Activated B cell treated with CpG ODN at 0.5 μM for 24 hours (primary cell): ENCODE data around the gene FOXK1. TPM values are rescaled to one million over a fixed set of nuclear protein-coding genes. Genes with fewer than 3 reads are reported as not detected.
"Not testable (repeated sequence)": the region's sequence is repeated elsewhere in the genome, so short reads cannot be mapped to it uniquely, and the experiment has no call there.

ENCODE experiments used
- ATAC-seq: fragments of 200-7000 bp; cut with Tn5 transposase; one replicate; pipeline ENCODE4 v1.10.0; 2021; ENCODE audit warnings: low read depth, mild to moderate bottlenecking, moderate library complexity
- CTCF ChIA-PET: fragments of 350-600 bp; sonication (Branson Sonifier 250); formaldehyde crosslinking; loops from one replicate; lab custom pipeline; 2021; ENCODE audit warnings: antibody characterized with exemption; lab: Charles Lee
- POLR2A ChIA-PET: fragments of 350-600 bp; sonication (Branson Sonifier 250); formaldehyde crosslinking; loops from one replicate; lab custom pipeline; 2021; ENCODE audit warnings: antibody characterized with exemption; lab: Charles Lee
- DNase-seq: peaks from one replicate; pipeline ENCODE4 v3.0.0; 2022
- H3K27ac Mint-ChIP-seq: one replicate; pipeline ENCODE4 v1.8.0; 2020; ENCODE audit warnings: mixed read lengths
- H3K27me3 Mint-ChIP-seq: one replicate; pipeline ENCODE4 v1.8.0; 2021; ENCODE audit warnings: mixed read lengths
- H3K36me3 Mint-ChIP-seq: one replicate; pipeline ENCODE4 v1.8.0; 2021; ENCODE audit warnings: low read depth, mixed read lengths
- H3K4me1 Mint-ChIP-seq: one replicate; pipeline ENCODE4 v1.8.0; 2021; ENCODE audit warnings: mixed read lengths
- H3K4me3 Mint-ChIP-seq: one replicate; pipeline ENCODE4 v1.8.0; 2020; ENCODE audit warnings: mild to moderate bottlenecking, mixed read lengths
- H3K9me3 Mint-ChIP-seq: one replicate; pipeline ENCODE4 v1.8.0; 2020; ENCODE audit warnings: mixed read lengths
- intact Hi-C: fragments of 100-400 bp; cut with micrococcal nuclease; formaldehyde crosslinking; loops from one replicate; pipeline ENCODE4 v1.15.1; 2024
- total RNA-seq: library from RNA; stranded (reverse); gene quantifications from 2 replicates; pipeline ENCODE4 v1.2.3, GENCODE V29; 2022
- TF ChIP-seq, protein P1 (sequence below): fragments of 200-600 bp; IDR thresholded peaks from one replicate; pipeline ENCODE4 v1.8.0; 2022; ENCODE audit warnings: antibody characterized with exemption, mild to moderate bottlenecking

FOXK1 gene
- total RNA-seq, 1 donor from 2014 or later: 42.7 TPM

GRCh38 chr7:4800926-4801838 is 119.1 kb downstream of the FOXK1 start:
- no peaks in the 10 kb centered on the region for H3K9me3 Mint-ChIP-seq
- no peaks in the 10 kb centered on the region for H3K36me3 Mint-ChIP-seq
- ChIA-PET POLR2A (no interaction called here), CTCF (no interaction called here)
- no peak overlapping the region for H3K27ac Mint-ChIP-seq
- intact Hi-C loops: no loop called here
- DNase-seq (no peak), ATAC-seq (no peak)
- H3K4me1 Mint-ChIP-seq: no peaks in the 10 kb centered on the region
- TF ChIP-seq, protein P1, sequence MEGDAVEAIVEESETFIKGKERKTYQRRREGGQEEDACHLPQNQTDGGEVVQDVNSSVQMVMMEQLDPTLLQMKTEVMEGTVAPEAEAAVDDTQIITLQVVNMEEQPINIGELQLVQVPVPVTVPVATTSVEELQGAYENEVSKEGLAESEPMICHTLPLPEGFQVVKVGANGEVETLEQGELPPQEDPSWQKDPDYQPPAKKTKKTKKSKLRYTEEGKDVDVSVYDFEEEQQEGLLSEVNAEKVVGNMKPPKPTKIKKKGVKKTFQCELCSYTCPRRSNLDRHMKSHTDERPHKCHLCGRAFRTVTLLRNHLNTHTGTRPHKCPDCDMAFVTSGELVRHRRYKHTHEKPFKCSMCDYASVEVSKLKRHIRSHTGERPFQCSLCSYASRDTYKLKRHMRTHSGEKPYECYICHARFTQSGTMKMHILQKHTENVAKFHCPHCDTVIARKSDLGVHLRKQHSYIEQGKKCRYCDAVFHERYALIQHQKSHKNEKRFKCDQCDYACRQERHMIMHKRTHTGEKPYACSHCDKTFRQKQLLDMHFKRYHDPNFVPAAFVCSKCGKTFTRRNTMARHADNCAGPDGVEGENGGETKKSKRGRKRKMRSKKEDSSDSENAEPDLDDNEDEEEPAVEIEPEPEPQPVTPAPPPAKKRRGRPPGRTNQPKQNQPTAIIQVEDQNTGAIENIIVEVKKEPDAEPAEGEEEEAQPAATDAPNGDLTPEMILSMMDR: no peak
- no peak overlapping the region for H3K4me3 Mint-ChIP-seq
- H3K27me3 Mint-ChIP-seq: no peaks in the 10 kb centered on the region

DNA sequence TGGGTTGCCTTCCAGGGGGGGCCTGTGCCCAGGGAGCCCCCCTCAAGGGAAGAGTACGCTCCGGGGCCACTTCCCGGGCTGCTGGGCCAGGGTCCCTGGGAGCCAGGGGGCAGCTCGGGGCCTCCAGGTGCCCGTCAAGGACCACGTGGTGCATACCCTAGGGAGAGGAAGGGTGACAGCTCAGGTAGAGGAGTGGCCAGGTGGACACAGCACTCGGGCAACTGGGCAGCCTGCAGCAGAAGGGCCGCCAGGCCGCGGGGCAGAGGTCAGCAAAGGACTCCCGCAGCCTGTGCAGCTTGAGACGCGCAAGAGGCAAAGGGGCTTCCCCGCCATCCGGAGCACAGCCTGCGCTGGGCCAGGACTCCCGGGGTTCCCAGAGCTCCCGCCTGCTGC is 119.7 kb downstream of the FOXK1 start:
- no peaks in the 10 kb centered on the region for H3K4me1 Mint-ChIP-seq
- POLR2A ChIA-PET: no interaction called here
- ATAC-seq: no peak
- DNase-seq: no peak
- intact Hi-C loops: no loop called here
- H3K27ac Mint-ChIP-seq: no peak overlapping the region
- TF ChIP-seq, protein P1: no peak
- CTCF ChIA-PET: no interaction called here
- H3K4me3 Mint-ChIP-seq: no peak overlapping the region
- H3K27me3 Mint-ChIP-seq: no peaks in the 10 kb centered on the region
- no peaks in the 10 kb centered on the region for H3K36me3 Mint-ChIP-seq
- no peaks in the 10 kb centered on the region for H3K9me3 Mint-ChIP-seq

DNA sequence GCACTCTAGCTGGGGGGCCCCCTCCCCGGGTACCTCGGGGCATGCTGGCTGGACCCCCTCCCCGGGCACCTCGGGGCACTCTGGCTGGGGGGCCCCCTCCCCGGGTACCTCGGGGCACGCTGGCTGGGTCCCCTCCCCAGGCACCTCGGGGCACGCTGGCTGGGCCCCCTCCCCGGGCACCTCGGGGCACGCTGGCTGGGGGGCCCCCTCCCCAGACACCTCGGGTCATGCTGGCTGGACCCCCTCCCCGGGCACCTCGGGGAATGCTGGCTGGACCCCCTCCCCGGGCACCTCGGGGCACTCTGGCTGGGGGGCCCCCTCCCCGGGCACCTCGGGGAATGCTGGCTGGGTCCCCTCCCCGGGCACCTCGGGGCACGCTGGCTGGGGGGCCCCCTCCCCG is 120.5 kb downstream of the FOXK1 start:
- intact Hi-C loops, CTCF ChIA-PET, H3K36me3 Mint-ChIP-seq, H3K27me3 Mint-ChIP-seq, DNase-seq, POLR2A ChIA-PET, H3K4me1 Mint-ChIP-seq, H3K27ac Mint-ChIP-seq, H3K4me3 Mint-ChIP-seq, ATAC-seq, H3K9me3 Mint-ChIP-seq: not testable (repeated sequence)

DNA sequence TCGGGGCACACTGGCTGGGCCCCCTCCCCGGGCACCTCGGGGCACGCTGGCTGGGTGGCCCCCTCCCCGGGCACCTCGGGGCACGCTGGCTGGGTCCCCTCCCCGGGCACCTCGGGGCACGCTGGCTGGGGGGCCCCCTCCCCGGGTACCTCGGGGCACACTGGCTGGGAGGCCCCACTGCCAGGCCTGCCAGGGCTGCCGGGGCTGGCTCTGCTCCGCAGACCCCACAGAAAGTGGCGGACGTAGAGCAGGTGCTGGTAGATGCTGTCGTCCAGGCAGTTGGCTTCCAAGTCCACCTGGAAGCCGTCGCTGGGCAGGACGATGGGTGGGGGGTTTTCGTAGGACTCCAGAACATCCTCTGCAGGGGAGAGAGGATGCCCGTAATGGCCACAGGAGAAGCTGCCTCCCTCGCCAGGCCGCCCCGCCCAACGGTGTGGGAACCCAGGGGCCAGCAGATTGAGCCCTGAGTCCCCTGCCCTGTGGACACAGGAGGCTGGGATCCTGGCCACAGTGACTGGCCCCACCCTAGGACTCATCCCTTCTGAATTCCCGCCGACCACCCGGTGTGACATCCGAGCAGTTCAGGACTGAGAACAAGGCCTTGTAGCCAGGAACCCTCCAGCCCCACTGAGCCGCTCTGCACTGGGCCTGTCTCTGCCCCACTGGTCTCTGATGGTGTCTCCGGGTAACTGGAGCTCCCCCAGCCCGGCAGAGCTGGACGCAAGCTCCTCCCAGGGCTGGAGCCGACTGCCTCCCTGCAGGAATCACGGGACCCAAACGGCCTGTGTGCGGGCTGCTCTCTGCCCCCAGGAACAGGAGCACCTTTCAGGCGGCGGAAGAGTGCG is 121.5 kb downstream of the FOXK1 start:
- Mint-ChIP-seq H3K27me3 (no peaks in the 10 kb centered on the region), H3K9me3 (no peaks in the 10 kb centered on the region), H3K4me3 (no peak overlapping the region), H3K36me3 (no peaks in the 10 kb centered on the region), H3K27ac (no peak overlapping the region), H3K4me1 (no peaks in the 10 kb centered on the region)
- no peak for DNase-seq
- intact Hi-C loops: no loop called here
- TF ChIP-seq, protein P1: no peak
- POLR2A ChIA-PET: no interaction called here
- ATAC-seq: no peak
- CTCF ChIA-PET: no interaction called here

- Mint-ChIP-seq H3K4me3 (no peak overlapping the region), H3K36me3 (no peaks in the 10 kb centered on the region), H3K27me3 (peaks cover 4% of the 10 kb centered on the region), H3K4me1 (peaks cover 9% of the 10 kb centered on the region), H3K27ac (no peak overlapping the region), H3K9me3 (no peaks in the 10 kb centered on the region)
- ChIA-PET POLR2A (no interaction called here), CTCF (no interaction called here)
- TF ChIP-seq, protein P1: no peak
- ATAC-seq (no peak), DNase-seq (no peak)
- intact Hi-C loops: no loop called here
Measured at GRCh38 chr7:4805110-4805983, 123.3 kb downstream of the FOXK1 start.
